Peyer's patch (tissue), 4 donors: ENCODE measurements around the gene TREM2.

Source experiments
- POLR2A ChIP-seq, 2 donors: fragments of 450-650 bp; IDR thresholded peaks; one replicate each; pipeline ENCODE4 v1.5.1; 2017; ENCODE audit warnings: antibody characterized with exemption in 2 of 2, mild to moderate bottlenecking in 2 of 2, moderate library complexity in 2 of 2
- TF ChIP-seq, protein P1 (sequence below), 6 experiments: fragments of 450-650 bp in 4 of 6; fragments of 200-600 bp in 2 of 6; sonication (generic) in 1 of 6; IDR thresholded peaks; one replicate each; pipeline ENCODE4 v1.5.1; 2017 to 2019; ENCODE audit warnings: antibody characterized with exemption in 6 of 6, mild to moderate bottlenecking in 3 of 6, moderate library complexity in 1 of 6

DNA sequence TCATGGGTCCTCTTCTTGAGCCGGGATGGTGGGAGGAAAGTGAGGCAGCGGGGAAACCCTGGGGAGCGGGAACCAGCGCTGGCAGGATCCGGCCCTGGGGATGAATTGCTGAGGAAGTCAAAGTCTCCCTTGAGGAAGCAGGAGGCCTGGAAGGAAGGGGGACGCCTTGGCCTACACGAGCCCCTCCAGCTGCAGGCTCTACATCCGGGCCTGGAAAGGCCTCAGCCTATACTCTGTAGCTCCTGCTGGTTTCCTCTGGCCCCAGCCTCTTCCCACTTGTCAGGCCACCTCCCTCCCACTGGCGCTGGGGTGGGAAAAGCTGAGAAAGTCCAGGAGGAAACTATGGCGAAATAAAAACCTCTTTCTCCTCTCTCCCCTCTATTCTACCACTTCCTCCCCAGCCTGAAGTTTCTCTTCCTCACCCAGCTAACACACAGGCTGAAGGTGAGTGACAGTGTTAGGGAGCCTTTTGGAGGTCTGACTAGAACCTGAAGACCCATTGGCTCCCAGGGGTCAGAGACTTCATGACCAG is 23.2 kb upstream of the TREM2 start:
- TF ChIP-seq POLR2A (IDR thresholded peaks at IDR 0.05) = no peak
- TF ChIP-seq, protein P1, sequence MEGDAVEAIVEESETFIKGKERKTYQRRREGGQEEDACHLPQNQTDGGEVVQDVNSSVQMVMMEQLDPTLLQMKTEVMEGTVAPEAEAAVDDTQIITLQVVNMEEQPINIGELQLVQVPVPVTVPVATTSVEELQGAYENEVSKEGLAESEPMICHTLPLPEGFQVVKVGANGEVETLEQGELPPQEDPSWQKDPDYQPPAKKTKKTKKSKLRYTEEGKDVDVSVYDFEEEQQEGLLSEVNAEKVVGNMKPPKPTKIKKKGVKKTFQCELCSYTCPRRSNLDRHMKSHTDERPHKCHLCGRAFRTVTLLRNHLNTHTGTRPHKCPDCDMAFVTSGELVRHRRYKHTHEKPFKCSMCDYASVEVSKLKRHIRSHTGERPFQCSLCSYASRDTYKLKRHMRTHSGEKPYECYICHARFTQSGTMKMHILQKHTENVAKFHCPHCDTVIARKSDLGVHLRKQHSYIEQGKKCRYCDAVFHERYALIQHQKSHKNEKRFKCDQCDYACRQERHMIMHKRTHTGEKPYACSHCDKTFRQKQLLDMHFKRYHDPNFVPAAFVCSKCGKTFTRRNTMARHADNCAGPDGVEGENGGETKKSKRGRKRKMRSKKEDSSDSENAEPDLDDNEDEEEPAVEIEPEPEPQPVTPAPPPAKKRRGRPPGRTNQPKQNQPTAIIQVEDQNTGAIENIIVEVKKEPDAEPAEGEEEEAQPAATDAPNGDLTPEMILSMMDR (IDR thresholded peaks at IDR 0.05) = no peak
